GM12801 (cell line): ENCODE measurements around the gene HABP4.

Source experiments
- TF ChIP-seq, protein P1 (sequence below): IDR thresholded peaks from one replicate; pipeline ENCODE4 v1.5.1; 2011; ENCODE audit warnings: control low read depth; ENCODE audit not compliant: insufficient read length; ENCODE audit errors: extremely low read depth

Gene HABP4

DNA sequence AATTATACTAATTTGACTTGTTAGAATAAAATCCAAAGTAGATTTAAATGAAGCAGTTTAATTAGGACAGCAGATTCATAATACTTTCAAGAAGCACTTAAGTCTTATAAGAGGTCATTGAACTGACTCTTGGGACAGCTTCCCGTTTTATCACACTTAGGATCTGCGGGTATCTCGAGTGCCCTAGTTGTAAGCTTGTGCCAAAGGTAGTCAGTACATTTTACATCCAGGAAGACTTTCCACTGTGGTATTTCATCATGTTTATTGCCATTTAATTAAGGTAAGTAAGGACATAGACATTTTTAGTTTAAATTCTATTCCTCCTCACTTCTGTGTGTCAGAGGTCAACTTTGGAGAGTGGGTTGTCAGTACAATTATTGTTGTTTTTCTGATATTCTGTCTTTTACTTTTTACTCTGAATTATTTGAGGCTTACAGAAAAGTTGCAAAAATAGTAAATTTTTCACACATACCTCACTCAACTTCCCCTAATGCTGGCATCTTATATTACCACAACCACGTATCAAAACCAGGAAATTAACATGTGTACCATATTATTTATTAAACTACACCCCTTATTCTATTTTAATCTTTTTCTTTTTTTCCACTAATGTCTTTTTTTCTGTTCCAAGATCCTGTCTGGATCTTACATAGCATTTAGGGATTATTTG, 24.3 kb upstream of the HABP4 start:
- TF ChIP-seq, protein P1, sequence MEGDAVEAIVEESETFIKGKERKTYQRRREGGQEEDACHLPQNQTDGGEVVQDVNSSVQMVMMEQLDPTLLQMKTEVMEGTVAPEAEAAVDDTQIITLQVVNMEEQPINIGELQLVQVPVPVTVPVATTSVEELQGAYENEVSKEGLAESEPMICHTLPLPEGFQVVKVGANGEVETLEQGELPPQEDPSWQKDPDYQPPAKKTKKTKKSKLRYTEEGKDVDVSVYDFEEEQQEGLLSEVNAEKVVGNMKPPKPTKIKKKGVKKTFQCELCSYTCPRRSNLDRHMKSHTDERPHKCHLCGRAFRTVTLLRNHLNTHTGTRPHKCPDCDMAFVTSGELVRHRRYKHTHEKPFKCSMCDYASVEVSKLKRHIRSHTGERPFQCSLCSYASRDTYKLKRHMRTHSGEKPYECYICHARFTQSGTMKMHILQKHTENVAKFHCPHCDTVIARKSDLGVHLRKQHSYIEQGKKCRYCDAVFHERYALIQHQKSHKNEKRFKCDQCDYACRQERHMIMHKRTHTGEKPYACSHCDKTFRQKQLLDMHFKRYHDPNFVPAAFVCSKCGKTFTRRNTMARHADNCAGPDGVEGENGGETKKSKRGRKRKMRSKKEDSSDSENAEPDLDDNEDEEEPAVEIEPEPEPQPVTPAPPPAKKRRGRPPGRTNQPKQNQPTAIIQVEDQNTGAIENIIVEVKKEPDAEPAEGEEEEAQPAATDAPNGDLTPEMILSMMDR, result no peak

DNA sequence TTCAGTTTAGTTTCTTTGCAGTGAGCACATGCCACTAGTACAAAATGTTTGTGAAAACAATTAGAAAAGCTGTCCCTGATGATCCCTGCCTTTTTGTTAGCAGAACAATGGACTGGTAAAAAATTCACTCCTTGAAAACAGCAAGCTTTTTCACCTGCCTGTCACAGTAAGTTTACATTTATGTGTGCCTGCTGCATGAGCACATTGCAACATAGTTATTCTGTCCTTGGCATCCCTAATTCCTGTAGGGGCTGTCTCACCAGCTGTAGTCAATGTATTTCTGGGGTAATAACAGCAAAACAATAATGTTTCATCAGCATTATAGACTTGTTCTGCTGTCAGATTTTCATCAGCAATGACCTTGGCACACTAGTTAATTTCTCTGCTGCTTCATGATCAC, 20.2 kb upstream of the HABP4 start:
- TF ChIP-seq, protein P1, result no peak

DNA sequence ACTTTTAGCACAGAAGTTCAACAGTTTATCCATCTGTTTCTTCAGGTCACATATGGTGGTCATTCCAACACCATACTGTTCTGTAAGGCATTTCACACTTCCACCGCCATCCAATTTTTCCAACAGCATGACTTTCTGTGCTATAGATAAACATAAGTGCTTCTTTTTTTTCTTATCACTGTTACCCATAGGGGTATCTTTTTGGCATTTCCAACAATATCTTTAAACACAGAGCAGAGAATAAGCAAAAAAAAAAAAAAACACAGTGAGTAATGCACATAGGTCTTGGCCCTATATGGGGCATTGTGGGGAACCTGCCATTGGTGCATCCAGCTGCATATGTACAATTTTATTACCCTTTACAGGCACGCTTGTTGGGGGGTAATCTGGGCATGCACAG, 19.6 kb upstream of the HABP4 start:
- TF ChIP-seq, protein P1, result no peak

DNA sequence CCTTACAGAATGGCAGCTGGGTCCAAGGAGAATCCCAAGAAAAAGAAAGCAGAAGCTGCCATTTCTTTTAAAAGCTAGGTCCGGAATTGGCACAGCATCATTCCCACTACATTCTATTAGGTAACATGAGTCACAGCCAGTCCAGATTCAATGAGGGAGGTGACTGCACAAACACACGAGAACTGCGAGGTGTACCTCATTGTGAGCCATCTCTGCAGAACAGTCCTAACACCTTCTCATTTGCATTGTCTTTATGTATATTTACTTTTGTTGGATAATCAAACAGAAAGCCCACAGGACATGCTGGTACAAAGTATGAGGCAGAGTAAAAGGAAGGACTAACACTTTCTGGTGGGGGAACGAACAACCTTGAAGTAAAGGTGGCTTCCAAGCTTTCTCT, 14.6 kb upstream of the HABP4 start:
- TF ChIP-seq, protein P1, result no peak

DNA sequence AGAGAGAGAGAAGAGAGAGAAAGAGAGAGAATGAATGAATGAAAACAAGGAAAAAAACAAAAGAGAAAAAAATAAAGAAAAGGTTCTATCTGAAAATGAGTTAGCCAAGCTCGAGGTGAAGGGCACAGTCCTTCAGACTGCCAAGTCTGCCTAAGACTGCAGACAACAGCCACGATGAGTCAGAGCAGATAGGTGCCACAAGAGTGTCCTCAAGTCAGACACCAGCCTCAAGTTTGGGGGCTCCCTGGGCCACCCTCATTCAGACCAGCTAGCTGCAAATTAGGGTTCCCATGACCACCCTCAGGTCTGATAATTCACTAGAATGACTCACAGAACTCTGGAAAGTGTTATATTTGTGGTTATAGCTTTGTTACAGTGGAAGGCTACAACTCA, 13.9 kb upstream of the HABP4 start:
- TF ChIP-seq, protein P1, result no peak

DNA sequence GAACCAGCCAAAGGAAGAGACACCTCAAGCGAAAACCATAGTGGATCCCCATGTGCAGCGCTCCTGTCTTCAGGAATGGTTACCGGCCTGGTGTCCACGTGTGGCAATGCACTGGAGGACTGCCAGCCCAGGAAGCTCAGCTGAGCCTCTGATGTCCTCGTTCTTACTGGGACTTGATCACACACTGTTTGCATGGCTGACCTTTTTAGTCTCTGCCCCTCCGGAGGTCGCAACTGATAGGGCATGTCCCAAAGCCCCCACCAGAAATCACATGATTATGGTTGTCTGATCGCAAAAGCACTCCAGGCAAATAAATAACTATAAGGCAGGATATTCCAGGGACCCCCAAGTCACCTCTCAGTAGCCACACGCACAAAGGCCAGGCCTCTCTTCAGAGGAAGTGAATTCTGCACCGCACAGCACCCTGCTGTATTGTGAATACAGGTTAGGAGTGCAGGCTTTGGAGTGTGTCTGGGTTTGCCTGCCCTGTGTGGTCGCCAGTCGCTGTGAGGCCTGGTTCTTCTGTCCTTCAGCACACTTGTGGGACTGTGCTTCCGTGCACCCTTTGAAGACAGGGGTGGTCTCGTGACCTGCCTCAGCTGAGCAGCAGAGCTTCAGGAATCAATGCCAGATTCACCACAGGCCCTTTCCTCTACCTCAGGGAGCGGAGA, 13.4 kb upstream of the HABP4 start:
- TF ChIP-seq, protein P1, result no peak

DNA sequence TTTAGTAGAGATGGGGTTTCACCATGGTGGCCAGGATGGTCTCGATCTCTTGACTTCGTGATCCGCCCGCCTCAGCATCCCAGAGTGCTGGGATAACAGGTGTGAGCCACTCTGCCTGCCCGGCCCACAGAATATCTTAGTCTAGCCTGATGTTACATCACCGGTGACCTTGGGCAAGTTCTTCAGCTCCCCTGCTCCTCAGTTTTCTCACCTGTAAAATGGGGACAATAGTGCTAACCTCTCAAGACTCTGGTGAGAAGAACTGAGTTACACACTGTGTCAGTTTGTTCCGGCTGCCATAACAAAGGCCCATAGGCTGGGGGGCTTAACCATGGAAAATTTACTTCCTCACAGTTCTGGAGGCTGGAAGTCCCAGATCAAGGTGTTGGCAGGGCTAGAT, 12.5 kb upstream of the HABP4 start:
- TF ChIP-seq, protein P1, result no peak
